ENCODE measurements around the gene IGSF8.
A peak's percentile ranks its signal among the peaks of the same experiment; 100 is the strongest.
"Not testable (repeated sequence)": the region's sequence is repeated elsewhere in the genome, so short reads cannot be mapped to it uniquely, and the experiment has no call there.

Gene IGSF8

GRCh38 chr1:160064164-160064563 lies 34.3 kb downstream of the IGSF8 start:
- no peak for DNase-seq

DNA sequence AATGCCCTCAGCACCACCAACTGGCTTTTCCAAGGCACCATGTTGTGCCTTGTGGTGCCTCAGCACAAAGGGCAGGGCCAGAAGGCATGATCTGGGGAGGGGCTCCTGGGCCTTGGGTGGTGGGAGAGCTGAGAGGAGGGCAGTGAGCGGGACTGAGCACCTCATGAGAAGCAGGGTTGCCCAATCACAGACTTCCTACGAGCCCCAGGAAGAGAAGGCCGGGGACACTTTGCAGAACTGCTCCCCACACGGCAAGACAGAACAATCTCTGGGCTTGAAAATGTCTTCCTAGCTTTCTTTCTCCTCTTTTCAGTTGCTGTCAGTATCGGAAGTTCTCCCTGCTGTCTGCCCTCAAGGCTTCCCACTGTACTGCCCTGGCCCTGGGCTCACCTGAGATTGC lies 35.2 kb downstream of the IGSF8 start:
- no peak for DNase-seq

- DNase-seq = no peak
Observed at GRCh38 chr1:160062230-160062532, 36.2 kb downstream of the IGSF8 start.

- no peak for DNase-seq
Observed at GRCh38 chr1:160061369-160062229, 36.8 kb downstream of the IGSF8 start.

GRCh38 chr1:160058087-160058486 lies 40.3 kb downstream of the IGSF8 start:
- no peak for DNase-seq

GRCh38 chr1:160056648-160057169 lies 41.7 kb downstream of the IGSF8 start:
- DNase-seq = no peak

DNA sequence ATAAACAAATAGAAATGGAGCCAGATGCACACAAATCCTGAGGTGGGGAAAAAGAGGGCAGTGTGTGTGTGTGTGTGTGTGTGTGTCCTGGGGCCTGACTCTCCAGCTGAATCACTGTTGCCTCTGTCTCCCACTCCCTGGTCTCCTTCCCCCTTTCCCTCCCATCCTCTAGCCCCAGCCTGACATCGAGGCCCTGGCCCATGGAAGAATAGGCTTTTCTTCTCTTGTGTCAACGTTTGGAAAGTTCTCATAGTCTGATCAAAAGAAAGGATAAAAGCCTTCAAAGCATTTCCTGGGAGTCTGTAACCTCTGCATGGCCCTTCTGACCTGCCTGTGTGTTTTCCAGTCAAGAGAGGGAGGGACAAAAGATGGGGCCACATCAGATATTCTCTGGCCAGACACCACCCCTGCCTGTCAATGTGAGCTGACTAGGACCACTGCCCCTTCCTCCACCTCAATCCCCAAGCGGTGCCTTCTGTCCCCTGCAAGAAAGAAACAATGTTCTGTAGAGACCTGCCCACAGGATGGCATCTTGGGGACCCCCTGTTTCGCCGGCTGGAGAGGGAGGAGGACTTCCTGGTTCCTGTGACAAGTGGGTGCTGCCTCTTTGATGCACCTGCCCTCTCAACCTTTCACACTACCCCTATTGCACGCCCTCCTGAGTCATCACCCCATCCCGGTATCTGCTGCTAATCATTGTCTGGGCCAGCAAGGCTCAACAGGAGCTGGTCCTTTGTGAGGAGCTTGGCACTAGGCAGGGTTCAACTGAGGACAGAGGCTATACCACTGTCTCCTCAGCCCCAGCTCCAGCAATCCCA lies 44.7 kb downstream of the IGSF8 start:
- DNase-seq = no peak

- no peak for DNase-seq
Observed at GRCh38 chr1:160052936-160053335, 45.5 kb downstream of the IGSF8 start.

DNA sequence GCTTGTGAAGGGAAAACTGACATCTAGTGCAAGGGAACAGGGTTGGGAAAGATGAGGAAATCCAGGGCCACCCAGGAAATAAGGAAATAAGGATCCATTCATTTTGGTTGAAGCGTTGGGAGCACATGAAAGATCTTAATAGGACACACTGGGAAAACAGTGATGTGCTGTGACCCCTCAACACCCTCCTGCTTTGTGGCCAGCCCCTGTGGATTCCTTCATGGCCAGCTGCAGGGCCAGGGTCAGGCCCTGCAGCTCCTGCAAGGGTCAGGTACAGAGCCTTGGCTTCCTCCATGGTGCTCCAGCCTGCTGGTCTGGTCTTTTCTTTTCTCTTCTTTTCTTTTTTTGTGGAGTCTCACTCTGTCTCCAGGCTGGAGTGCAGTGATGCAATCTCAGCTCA lies 47.8 kb downstream of the IGSF8 start:
- DNase-seq = no peak

- not testable (repeated sequence) for DNase-seq
Observed at GRCh38 chr1:160050182-160050581, 48.2 kb downstream of the IGSF8 start.

GRCh38 chr1:160049101-160049500 lies 49.3 kb downstream of the IGSF8 start:
- DNase-seq = no peak

DNA sequence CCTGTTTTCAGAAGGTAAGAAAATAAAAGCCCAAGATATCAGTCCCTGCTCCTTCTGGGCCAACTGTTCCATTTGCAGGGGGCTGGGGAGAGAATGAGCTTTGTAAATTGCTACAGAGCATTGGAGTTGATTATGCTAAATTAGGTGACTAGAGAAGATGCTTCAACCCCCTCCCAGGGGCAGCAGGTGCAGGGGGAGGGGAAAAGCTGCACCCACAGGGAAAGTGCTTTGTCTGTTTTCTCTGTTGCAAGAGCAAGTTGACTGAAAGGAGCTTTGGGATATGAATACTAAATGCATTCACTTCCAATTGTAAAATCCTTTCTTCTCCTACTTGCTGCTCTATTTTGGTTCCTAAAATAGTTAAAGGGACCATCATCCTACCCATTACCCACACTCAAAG lies 50.1 kb downstream of the IGSF8 start:
- DNase-seq = no peak

DNA sequence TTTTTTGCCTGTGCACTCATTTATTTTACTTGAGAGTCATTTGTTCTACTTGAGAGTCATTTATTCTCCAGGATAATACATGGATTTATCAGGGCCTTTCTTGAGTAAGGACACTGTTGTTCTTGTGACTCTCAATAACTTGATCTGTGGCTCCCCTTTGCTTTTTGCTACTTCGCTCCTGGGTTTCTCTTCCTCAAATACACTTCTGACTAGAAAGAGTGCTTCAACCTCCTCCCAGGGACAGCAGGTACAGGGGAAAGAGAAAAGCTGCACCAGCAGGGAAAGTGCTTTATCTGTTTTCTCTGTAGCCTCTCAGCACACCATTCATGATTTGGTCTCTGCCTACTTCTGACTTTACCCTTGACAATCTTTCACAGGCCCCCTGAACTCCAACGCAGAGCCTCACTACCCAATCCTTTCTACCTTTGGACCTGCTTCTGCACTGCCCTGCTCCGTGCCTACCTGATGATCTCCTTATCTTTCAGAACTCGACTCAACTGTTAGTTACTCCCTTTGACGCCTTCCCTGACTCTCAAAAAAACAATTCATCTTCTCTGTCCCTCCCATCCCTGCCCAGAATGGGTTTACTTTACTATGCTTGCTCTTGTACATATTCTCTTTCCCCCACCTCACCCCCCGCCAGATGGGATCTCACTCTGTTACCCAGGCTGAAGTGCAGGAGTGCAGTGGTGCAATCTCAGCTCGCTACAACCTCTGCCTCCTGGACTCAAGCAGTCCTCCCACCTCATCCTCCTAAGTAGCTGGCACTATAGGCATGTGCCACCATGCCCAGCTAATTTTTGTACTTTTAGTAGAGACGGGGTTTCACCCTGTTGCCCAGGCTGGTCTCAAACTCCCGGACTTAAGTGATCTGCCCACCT lies 51.1 kb downstream of the IGSF8 start:
- no peak for DNase-seq

GRCh38 chr1:160046494-160047110 lies 51.8 kb downstream of the IGSF8 start:
- peak in 1 of 2 experiments; percentile 17 for DNase-seq

GRCh38 chr1:160045653-160046052 lies 52.8 kb downstream of the IGSF8 start:
- no peak for DNase-seq

DNA sequence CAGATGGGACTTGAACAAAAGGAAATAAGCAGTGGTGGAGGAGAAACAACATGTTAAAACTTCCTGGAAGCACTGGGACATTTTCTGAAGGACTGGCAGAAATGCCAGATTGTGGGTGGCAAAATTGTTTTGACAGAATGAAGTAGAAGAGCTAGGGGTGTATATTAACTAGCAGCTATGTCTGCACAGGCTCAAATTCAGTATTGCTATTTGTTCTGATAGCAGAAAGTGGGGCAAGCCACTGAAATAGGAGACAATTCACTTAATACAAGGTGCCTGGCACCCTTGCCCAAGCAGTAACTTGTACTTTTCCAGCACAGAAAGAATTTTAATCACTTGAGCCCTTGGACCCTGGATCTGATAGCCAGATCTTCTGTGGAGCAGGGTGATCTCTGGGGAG lies 54.9 kb downstream of the IGSF8 start:
- DNase-seq = no peak

Measured in activated CD4-positive, alpha-beta T cell treated with anti-CD3 and anti-CD28 coated beads, Interleukin-2, amount 50 U/mL, for 4 hours (primary cell).